Astrocyte of the spinal cord (primary cell): Measurements from ENCODE around the gene OR1J2.
A peak's percentile ranks its signal among the peaks of the same experiment; 100 is the strongest.

Experiments used
- DNase-seq: peaks from one replicate; pipeline ENCODE4 v3.0.0; 2011; ENCODE audit warnings: low read depth, low spot score
- H3K4me3 ChIP-seq: 2 replicates; pipeline ENCODE4 v1.5.1; 2011; ENCODE audit warnings: low read depth, mild to moderate bottlenecking, low read length, moderate library complexity
- in situ Hi-C: cut with HindIII; loops from 2 replicates; pipeline ENCODE4 v1.10.0; 2017; ENCODE audit warnings: low sequenced_read_pairs
- TF ChIP-seq, protein P1 (sequence below): IDR thresholded peaks from 2 replicates; pipeline ENCODE4 v1.5.1; 2012; ENCODE audit warnings: low read depth, mild to moderate bottlenecking, low read length, inconsistent platforms

OR1J2 gene

DNA sequence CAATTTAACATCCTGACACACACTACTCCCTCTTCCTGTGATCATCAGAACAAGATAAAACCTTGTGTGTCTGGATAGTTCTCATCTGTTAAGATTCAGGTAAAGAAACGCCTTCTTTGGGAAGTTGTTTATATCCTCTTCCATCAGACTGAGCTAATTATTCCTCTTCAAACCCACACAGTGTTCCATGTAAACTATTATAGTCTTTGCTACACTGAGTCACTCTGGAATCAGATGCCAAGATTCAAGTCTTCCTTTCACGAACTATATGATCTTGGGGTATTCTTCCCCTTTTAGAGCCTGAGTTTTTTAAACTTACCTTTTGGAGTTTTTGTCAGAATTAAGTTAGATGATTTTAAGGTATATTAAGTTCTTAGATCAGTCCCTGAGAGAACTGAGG lies 34.9 kb upstream of the OR1J2 start:
- in situ Hi-C loops = no loop called here

DNA sequence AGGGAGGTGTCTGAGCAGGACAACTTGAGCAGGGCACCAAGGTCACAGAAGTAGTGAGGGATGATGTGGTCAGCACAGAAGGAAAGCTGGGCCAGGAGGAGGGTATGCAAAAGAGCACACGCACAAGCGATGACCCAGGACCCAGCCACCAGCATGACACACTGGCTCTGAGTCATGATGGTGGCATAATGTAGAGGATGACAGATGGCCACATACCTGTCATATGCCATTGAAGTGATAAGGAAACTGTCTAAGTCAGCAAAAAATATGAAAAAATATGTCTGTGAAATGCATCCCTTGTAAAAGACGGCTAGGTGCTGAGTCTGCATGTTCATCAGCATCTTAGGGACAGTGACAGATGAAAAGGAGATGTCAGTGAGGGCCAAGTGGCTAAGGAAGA lies 33.3 kb upstream of the OR1J2 start:
- no peak overlapping the region for H3K4me3 ChIP-seq
- TF ChIP-seq, protein P1, sequence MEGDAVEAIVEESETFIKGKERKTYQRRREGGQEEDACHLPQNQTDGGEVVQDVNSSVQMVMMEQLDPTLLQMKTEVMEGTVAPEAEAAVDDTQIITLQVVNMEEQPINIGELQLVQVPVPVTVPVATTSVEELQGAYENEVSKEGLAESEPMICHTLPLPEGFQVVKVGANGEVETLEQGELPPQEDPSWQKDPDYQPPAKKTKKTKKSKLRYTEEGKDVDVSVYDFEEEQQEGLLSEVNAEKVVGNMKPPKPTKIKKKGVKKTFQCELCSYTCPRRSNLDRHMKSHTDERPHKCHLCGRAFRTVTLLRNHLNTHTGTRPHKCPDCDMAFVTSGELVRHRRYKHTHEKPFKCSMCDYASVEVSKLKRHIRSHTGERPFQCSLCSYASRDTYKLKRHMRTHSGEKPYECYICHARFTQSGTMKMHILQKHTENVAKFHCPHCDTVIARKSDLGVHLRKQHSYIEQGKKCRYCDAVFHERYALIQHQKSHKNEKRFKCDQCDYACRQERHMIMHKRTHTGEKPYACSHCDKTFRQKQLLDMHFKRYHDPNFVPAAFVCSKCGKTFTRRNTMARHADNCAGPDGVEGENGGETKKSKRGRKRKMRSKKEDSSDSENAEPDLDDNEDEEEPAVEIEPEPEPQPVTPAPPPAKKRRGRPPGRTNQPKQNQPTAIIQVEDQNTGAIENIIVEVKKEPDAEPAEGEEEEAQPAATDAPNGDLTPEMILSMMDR = no peak
- in situ Hi-C loops = no loop called here

More for the DNA sequence above, 34.9 kb upstream of the OR1J2 start:
- TF ChIP-seq, protein P1 = no peak
- DNase-seq = no peak
- no peak overlapping the region for H3K4me3 ChIP-seq

DNA sequence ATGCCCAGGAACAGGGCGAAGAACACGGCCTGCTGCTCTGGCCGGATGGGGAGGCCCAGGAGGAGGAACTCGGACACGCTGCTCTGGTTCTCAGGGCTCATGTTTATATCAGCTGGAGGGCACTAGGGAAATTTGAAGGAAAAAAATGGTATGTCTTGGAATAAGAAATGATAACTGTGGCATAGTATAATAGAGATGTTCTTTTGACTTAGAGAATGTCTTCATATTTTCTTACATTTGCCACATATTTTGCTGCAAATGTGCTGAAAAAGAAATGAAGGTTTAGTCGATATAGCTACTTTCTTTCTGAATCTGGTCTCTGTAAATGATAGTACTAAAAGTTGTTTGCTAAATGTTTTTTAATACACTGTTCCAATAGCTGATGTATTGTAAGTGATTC lies 32.8 kb upstream of the OR1J2 start, which contains the start of gene OR1J1:
Gene OR1J1 (minus strand): TSS at position 101 of the 400 bp plus-strand sequence. CDS start 0 bp downstream, at position 101.
- DNase-seq = no peak
- TF ChIP-seq, protein P1 = no peak
- in situ Hi-C loops = no loop called here

More for the DNA sequence above, 33.3 kb upstream of the OR1J2 start:
- DNase-seq = no peak

DNA sequence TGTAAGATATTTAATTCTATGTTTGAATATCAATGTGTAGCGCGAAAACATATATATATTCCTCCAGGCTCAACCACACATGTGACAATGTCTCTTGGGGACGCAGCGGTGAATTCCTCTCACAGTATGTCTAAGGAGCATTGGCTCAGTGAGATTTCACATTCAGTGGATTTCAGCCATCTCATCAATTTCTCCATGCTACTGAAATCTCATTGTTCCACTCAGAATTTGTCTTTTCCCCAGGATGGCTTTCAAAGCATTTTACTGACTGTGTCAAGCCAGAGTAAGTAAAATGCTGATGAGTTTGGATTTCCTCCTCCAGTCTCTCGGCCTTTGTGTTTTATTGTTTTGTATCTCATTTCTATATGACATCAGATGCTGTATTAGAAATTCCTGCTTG lies 31.5 kb upstream of the OR1J2 start:
- H3K4me3 ChIP-seq = no peak overlapping the region
- no peak for DNase-seq
- TF ChIP-seq, protein P1 = no peak
- in situ Hi-C loops = no loop called here

More for the DNA sequence above, 32.8 kb upstream of the OR1J2 start, which contains the start of gene OR1J1:
- no peak within 1 kb of the TSS for H3K4me3 ChIP-seq

DNA sequence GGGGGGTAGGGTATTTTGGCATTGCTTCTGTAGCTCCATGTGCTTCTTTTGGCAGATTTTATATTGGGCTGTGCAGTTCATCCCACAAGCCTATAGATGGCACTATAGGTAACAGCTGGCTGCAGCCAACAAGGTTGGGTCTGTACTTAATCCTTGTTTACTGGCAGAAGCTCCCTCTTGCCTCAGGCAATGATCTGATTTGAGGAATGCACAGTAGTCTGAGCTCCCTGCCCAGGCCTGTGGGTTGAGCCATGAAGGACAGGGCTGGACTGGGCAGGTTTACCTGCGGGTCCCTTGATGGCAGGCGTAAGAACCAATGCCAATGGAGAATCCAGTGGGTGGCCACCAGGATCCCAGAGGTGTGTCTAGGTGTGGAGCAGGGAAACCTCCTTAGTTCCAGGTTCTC lies 11.7 kb upstream of the OR1J2 start:
- peak; percentile 19 for DNase-seq
- TF ChIP-seq, protein P1 = peak; percentile 79
- in situ Hi-C loops = no loop called here
- no peak overlapping the region for H3K4me3 ChIP-seq

DNA sequence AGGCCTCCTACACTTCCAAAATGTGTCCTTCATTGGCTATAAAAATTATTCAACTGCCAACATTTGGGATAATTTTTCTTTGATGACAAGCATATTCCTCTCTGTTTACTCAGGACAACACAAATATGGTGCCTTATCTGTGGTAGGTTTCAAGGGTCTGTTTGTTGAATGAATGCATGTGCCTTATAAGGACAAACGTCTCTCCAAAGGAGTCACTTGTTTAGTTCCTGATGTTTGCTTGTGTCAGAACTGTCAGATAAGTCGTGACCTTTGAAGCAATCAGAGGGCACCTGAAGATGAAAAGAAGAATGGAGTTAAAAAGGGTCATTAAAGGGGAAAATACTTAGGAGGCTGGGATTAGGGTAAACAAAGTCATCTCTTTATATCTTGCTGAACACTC lies 3.6 kb upstream of the OR1J2 start:
- no peak for DNase-seq
- in situ Hi-C loops = no loop called here
- H3K4me3 ChIP-seq = no peak overlapping the region
- TF ChIP-seq, protein P1 = no peak

DNA sequence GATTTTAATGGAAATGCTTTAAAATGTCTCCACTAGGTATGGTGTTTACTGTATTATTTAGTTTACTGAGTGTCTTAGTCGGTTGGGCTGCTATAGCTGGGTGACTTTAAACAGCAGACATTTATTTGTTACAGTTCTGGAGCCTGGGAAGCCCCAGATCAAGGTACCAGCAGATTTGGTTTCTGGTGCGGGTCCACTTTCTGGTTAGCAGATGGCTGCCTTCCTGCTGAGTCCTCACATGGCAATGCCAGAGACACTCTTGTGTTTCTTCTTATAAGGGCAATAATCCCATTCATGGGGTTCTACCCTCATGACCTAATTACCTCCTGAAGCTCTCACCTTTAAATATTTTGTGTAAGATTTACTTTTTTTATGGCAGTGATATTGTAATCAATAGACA lies 7.6 kb downstream of the OR1J2 start:
- no peak for DNase-seq
- TF ChIP-seq, protein P1 = no peak
- in situ Hi-C loops = no loop called here
- H3K4me3 ChIP-seq = no peak overlapping the region
